ENCODE data around the gene R3HDML. TPM values are rescaled to one million over a fixed set of nuclear protein-coding genes. Genes with fewer than 3 reads are reported as not detected.
"Not testable (repeated sequence)": the region's sequence is repeated elsewhere in the genome, so short reads cannot be mapped to it uniquely, and the experiment has no call there.

R3HDML gene
- total RNA-seq, 2 donors from 2014 or later: not detected

GRCh38 chr20:44314870-44315269, 22.0 kb upstream of the R3HDML start:
- ATAC-seq (no peak), DNase-seq (no peak)
- Histone ChIP-seq H3K4me1 (peaks cover 8% of the 10 kb centered on the region), H3K27me3 (no peaks in the 10 kb centered on the region), H3K4me3 (no peak overlapping the region), H3K9me3 (no peaks in the 10 kb centered on the region), H3K36me3 (replicated peaks in 1 of 2; ENCODE audit: insufficient read depth in 1 of 2, low read depth in 2 of 2) (no peaks in the 10 kb centered on the region), H3K27ac (no peak overlapping the region)
- intact Hi-C loops (cut with DNase I): no loop called here
- no peak for TF ChIP-seq POLR2A (IDR thresholded peaks at IDR 0.05)
- TF ChIP-seq, protein P1, sequence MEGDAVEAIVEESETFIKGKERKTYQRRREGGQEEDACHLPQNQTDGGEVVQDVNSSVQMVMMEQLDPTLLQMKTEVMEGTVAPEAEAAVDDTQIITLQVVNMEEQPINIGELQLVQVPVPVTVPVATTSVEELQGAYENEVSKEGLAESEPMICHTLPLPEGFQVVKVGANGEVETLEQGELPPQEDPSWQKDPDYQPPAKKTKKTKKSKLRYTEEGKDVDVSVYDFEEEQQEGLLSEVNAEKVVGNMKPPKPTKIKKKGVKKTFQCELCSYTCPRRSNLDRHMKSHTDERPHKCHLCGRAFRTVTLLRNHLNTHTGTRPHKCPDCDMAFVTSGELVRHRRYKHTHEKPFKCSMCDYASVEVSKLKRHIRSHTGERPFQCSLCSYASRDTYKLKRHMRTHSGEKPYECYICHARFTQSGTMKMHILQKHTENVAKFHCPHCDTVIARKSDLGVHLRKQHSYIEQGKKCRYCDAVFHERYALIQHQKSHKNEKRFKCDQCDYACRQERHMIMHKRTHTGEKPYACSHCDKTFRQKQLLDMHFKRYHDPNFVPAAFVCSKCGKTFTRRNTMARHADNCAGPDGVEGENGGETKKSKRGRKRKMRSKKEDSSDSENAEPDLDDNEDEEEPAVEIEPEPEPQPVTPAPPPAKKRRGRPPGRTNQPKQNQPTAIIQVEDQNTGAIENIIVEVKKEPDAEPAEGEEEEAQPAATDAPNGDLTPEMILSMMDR (IDR thresholded peaks at IDR 0.05): no peak

DNA sequence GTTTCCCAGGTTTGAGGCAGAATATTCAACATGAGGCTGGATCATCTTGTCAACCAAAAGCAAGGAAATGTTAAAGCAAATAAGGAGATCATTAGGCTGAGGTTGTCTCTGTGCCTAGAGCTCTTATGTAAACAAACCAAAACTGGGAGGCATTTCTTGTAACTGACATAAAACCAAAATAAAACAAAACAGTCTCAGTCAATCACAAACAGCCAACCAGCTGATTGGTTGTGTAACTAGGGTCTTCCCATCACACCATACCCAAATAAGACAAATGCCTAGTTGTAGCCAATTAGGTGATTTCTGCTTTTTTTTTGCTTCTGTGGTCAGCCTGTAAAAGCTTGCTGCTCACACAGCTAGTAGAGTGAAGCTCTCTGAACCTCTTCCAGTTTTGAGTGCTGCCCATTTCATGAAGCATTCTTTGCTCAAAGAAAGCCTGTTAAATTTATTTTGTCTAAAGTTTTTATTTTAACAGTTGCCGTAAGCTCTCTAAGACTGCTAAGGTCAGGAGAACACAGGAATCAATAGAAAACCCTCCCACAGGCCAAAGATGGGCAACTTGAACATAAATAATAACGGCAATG, 16.9 kb upstream of the R3HDML start:
- no peak for ATAC-seq

DNA sequence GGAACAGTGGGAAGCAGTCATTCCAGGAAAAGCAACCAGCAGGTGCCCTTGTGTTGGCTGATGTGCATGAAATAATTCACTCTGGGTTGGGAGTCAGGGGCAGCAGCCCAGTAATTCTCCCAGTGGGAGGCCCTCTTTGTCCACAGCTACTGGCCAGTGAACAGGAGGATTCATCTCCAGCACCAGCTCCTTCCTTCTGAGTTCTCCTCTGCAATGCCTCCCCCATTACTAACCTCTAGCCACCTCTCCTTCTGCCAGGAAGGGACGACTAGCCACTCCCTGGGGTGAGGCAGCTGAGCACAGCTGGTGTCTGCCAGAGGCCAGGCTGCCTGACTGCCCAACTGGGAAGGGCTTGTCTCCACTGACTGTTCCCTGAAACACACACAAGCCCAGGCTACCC, 12.5 kb upstream of the R3HDML start:
- TF ChIP-seq, protein P1 (IDR thresholded peaks at IDR 0.05): no peak
- no peak for TF ChIP-seq POLR2A (IDR thresholded peaks at IDR 0.05)
- Histone ChIP-seq H3K4me3 (no peak overlapping the region), H3K9me3 (no peaks in the 10 kb centered on the region), H3K27me3 (no peaks in the 10 kb centered on the region), H3K4me1 (peaks cover 8% of the 10 kb centered on the region), H3K36me3 (replicated peaks in 1 of 2; ENCODE audit: insufficient read depth in 1 of 2, low read depth in 2 of 2) (no peaks in the 10 kb centered on the region), H3K27ac (no peak overlapping the region)
- DNase-seq: no peak
- no peak for ATAC-seq
- intact Hi-C loops (cut with DNase I): no loop called here
- 11 to 33% methylated on average over 1 of the region's 1 CpG for WGBS, 2 donors

More for the DNA sequence above, 16.9 kb upstream of the R3HDML start:
- DNase-seq: no peak
- 96 to 98% methylated on average over 2 of the region's 2 CpGs for WGBS, 2 donors
- TF ChIP-seq, protein P1 (IDR thresholded peaks at IDR 0.05): no peak
- no peak for TF ChIP-seq POLR2A (IDR thresholded peaks at IDR 0.05)
- Histone ChIP-seq H3K36me3 (replicated peaks in 1 of 2; ENCODE audit: insufficient read depth in 1 of 2, low read depth in 2 of 2) (no peaks in the 10 kb centered on the region), H3K4me1 (no peaks in the 10 kb centered on the region), H3K4me3 (no peak overlapping the region), H3K27me3 (no peaks in the 10 kb centered on the region), H3K9me3 (no peaks in the 10 kb centered on the region), H3K27ac (no peak overlapping the region)
- intact Hi-C loops (cut with DNase I): no loop called here

DNA sequence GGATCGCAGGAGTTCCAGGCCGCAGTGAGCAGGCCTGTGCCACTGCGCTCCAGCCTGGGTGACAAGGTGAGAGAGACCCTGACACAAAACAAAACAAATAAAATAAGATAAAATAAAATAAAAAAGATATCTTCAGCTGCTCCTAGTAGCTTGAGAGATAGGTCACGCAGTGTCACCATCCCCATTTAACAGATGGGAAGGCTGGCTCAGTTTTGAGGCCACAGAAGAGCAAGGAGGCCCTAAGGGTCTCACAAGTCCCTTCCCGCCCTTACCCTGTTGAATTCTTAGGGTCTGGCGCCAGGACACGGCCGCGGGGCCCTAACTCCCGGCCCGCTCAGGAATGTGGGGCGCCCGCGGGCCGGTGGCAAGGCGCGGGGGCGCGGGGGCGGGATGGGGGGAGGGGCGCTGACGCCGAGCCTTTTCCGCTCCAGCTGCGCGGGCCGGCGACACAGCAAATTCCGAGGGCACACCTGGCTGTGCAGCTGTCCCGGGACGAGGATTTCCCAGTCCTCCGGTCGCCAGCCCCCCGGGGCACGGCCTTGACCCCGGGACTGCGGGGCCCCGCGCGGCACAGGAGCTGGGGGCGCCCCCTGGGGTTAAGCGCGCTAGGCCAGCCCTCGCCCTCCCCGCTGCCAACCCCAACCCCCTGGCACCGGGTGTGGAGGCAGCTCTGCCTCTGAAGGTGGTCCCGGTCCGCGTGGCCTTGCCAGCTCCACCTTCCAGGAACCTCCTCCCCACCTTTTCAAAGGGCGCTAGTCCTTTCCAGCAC, 10.3 kb upstream of the R3HDML start:
- intact Hi-C loops (cut with DNase I): no loop called here

DNA sequence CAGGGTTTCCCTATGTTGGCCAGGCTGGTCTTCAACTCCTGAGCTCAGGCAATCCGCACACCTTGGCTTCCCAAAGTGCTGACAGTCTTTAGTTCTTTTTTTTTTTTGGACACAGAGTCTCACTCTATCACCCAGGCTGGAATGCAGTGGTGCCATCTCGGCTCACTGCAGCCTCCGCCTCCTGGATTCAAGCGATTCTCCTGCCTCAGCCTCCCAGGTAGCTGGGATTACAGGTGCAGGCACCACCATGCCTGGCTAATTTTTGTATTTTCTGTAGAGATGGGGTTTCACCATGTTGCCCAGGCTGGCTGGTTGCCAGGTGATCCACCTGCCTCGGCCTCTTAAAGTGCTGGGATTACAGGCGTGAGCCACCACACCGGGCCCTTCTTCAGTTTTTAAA, 9.1 kb upstream of the R3HDML start:
- 93 to 95% methylated on average over 7 of the region's 7 CpGs for WGBS, 2 donors

More for the DNA sequence above, 10.3 kb upstream of the R3HDML start:
- DNase-seq (peak; percentile 28 to 50 (median 30)), ATAC-seq (peak; percentile 47)
- H3K36me3 ChIP-seq (replicated peaks in 1 of 2; ENCODE audit: insufficient read depth in 1 of 2, low read depth in 2 of 2): no peaks in the 10 kb centered on the region
- no peak for TF ChIP-seq POLR2A (IDR thresholded peaks at IDR 0.05)
- TF ChIP-seq, protein P1 (IDR thresholded peaks at IDR 0.05): no peak
- peak overlapping the region in 1 of 4 donors; percentile 24 for H3K27ac ChIP-seq
- 13 to 82% methylated on average over 6 to 50 of the region's 50 CpGs for WGBS, 2 donors
- H3K4me3 ChIP-seq: no peak overlapping the region
- H3K4me1 ChIP-seq: peaks cover 8% of the 10 kb centered on the region
- no peaks in the 10 kb centered on the region for H3K27me3 ChIP-seq
- no peaks in the 10 kb centered on the region for H3K9me3 ChIP-seq

More for the DNA sequence above, 9.1 kb upstream of the R3HDML start:
- H3K9me3 ChIP-seq; H3K27me3 ChIP-seq; DNase-seq; H3K27ac ChIP-seq; H3K4me3 ChIP-seq; H3K4me1 ChIP-seq; intact Hi-C loops (cut with DNase I); H3K36me3 ChIP-seq (replicated peaks in 1 of 2; ENCODE audit: insufficient read depth in 1 of 2, low read depth in 2 of 2); ATAC-seq: not testable (repeated sequence)
